Suppressor macrophage (primary cell): ENCODE measurements around the gene DEFB121.

Experiments
- DNase-seq, 4 experiments: peaks; one replicate each; pipeline ENCODE4 v3.0.0-alpha.2; 2020 to 2022

DEFB121 gene

DNA sequence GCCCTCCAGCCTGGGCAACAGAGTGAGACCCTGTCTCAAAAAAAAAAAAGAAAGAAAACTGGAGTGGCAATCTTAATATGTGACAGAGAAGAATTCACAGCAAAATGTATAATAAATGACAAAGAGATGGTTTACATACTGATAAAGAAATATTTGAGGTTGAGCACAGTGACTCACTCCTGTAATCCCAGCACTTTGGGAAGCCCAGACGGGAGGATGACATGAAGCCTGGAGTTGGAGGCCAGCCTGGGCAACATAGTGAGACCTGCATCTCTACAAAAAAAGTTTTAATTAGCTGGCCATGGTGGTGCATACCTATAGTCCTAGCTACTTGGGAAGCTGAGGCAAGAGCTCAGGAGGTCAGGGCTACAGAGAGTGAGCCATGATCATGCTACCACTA lies 50.0 kb downstream of the DEFB121 start:
- DNase-seq: no peak
